Gastroesophageal sphincter (tissue), 3 donors: Measurements from ENCODE around the gene IL3RA.

Experiments used
- CTCF ChIP-seq, 4 experiments: fragments of 200-600 bp in 2 of 4; fragments of 450-650 bp in 2 of 4; sonication (generic) in 1 of 4; IDR thresholded peaks; one replicate each; pipeline ENCODE4 v1.5.1; 2017 to 2019; ENCODE audit warnings: antibody characterized with exemption in 4 of 4, mild to moderate bottlenecking in 2 of 4, moderate library complexity in 2 of 4
- POLR2A ChIP-seq, 2 donors: fragments of 450-650 bp; IDR thresholded peaks; one replicate each; pipeline ENCODE4 v1.6.1; 2017; ENCODE audit warnings: antibody characterized with exemption in 2 of 2, mild to moderate bottlenecking in 2 of 2, moderate library complexity in 1 of 2
- POLR2AphosphoS5 ChIP-seq: sonication (generic); formaldehyde crosslinking; IDR thresholded peaks from one replicate; pipeline ENCODE4 v1.6.1; 2017; ENCODE audit warnings: antibody characterized with exemption

GRCh38 chrX:1291110-1291740 lies 45.4 kb upstream of the IL3RA start:
- no peak for TF ChIP-seq CTCF (IDR thresholded peaks at IDR 0.05)
- TF ChIP-seq POLR2A (IDR thresholded peaks at IDR 0.05): no peak
- no peak for TF ChIP-seq POLR2AphosphoS5
